WI38 (cell line): ENCODE results near the gene ZNF530.

ENCODE experiments used
- H3K4me3 ChIP-seq: 2 replicates; pipeline ENCODE4 v1.5.1; 2011; ENCODE audit warnings: low read depth, mild to moderate bottlenecking, control low read depth, low read length
- CTCF ChIP-seq: IDR thresholded peaks from 2 replicates; pipeline ENCODE4 v1.5.1; 2012; ENCODE audit warnings: low read depth, mild to moderate bottlenecking, control low read depth, low read length

ZNF530 gene

DNA sequence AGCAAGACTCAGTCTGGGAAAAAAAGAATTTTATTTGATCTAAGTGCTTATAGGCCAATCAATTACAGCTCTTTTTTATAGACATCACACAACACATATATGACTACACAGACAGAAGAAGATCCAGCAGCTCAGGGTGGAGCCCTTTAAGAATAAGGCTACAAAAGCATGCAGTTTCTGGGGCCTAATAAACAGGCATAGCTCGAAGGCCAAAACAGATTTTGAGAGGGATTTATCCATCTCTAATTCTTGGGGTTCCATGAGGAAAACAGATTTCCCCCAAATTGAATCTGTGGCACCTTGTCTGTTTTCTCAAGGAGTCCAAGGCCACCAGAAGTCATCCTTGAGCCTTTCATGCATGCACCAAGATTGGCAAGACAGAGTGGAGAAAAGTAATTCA lies 36.1 kb upstream of the ZNF530 start:
- H3K4me3 ChIP-seq = no peak overlapping the region
- TF ChIP-seq CTCF = no peak

DNA sequence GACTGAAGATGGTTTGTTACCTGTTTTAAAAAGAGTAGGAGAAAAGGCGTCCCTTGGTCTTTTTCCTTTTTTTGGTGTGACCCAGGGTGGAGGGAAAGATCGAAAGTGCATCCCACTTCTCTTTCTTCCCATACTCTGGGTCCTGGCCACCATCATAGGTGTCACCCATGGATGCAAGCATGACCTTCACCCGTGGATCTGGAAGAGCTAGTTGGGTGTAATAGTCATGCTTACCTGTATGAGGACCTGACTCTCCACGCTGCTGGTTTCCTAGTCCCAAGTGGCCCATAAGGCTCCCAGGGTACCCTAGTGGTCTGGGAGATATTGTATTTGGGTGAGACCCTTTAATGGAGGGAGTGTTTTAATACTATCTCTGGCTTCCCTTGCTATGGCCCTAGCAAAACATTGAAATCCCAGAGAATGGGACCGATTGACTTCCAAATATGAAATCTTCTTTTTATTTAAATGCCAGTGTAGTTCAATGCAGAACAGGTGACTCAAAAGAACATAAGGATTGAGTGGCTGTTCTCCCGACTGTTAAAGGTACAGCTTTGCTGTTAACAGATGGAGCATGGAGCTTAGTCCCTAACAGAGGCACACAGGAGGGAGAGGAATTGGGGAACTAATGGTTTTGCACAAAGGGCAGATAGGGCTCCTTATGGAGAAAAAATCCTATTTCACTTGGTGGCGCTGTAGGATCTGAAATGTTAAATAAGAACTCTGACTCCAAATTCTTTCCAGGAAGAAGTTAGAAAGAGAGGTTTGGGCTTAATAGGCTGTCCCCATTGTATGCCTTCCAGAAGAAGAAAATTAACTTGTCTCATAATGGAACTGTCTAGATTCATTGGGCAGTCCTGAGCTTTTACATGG lies 33.1 kb upstream of the ZNF530 start:
- H3K4me3 ChIP-seq = no peak overlapping the region
- no peak for TF ChIP-seq CTCF

- TF ChIP-seq CTCF = no peak
- H3K4me3 ChIP-seq = no peak overlapping the region
Measured at GRCh38 chr19:57570707-57571106, 29.0 kb upstream of the ZNF530 start.

DNA sequence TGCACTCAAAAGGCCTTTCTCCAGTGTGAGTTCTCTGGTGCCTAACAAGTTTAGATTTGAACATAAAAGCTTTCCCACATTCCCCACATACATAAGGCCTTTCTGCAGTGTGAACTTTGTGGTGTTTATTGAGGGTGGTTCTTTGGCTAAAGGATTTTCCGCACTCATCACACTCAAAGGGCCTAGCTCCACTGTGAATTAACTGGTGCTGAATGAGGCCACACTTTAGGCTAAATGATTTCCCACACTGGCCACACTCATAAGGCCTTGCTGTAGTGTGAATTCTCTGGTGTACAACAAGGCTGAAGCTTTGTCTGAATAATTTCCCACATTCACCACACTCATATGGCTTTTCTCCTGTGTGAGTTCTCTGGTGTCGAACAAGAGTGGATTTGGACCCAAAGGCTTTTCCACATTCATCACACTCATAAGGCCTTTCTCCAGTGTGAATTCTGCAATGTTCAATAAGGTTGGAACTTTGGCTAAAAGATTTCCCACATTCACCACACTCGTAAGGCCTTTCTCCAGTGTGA lies 27.2 kb upstream of the ZNF530 start:
- TF ChIP-seq CTCF = no peak

DNA sequence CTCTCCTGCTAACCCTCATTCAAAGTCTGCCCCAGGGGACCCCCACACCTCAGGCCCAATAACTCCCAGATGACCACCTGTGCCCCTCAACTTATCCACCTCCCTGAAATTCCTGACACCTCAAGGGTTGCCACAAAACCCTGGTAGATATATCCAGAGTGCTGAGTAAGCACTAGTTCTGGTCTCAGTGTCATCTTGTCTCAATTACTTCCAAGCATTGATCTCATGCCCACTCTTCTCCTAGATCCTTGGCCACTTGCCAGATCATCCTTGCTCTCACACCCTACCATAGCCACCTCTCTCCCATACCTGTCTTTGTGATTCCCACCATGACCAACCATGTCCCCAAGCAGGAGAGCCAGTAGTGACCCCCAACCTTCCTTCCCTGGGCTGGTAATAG lies 23.0 kb upstream of the ZNF530 start:
- TF ChIP-seq CTCF = no peak
- no peak overlapping the region for H3K4me3 ChIP-seq

More for the DNA sequence above, 27.2 kb upstream of the ZNF530 start:
- no peak overlapping the region for H3K4me3 ChIP-seq

- TF ChIP-seq CTCF = no peak
- peak within 1 kb of the TSS; percentile 91 for H3K4me3 ChIP-seq
Measured at GRCh38 chr19:57578487-57579205, 21.0 kb upstream of the ZNF530 start, which contains the start of gene ZNF416. Gene ZNF416, minus strand, starts transcription at chr19:57578911. Its CDS starts 207 bp downstream, at chr19:57578704.

- no peak for TF ChIP-seq CTCF
- H3K4me3 ChIP-seq = peak overlapping the region; percentile 89
Measured at GRCh38 chr19:57583104-57583520, 16.6 kb upstream of the ZNF530 start.
